Fibroblast of pulmonary artery (primary cell): ENCODE data around the gene TGM4.
A peak's percentile ranks its signal among the peaks of the same experiment; 100 is the strongest.

ENCODE experiments used
- DNase-seq: peaks from one replicate; pipeline ENCODE4 v3.0.0-alpha.2; 2010; ENCODE audit warnings: low read depth
- H3K4me3 ChIP-seq: replicated peaks from 2 replicates; pipeline ENCODE4 v1.5.1; 2011; ENCODE audit warnings: low read depth, mild to moderate bottlenecking, control low read depth, low read length, moderate library complexity
- CTCF ChIP-seq: IDR thresholded peaks from 2 replicates; pipeline ENCODE4 v1.5.1; 2011; ENCODE audit warnings: mild to moderate bottlenecking, control low read depth, low read length, inconsistent platforms; ENCODE audit errors: missing control alignments

TGM4 gene

GRCh38 chr3:44923632-44924456 lies 49.4 kb downstream of the TGM4 start:
- no peak overlapping the region for H3K4me3 ChIP-seq
- no peak for TF ChIP-seq CTCF
- peak; percentile 85 for DNase-seq

GRCh38 chr3:44924457-44925084 lies 50.2 kb downstream of the TGM4 start:
- DNase-seq: no peak
- peak; percentile 1 for TF ChIP-seq CTCF
- H3K4me3 ChIP-seq: no peak overlapping the region

GRCh38 chr3:44926172-44926571 lies 51.8 kb downstream of the TGM4 start:
- no peak for DNase-seq
- TF ChIP-seq CTCF: no peak
- H3K4me3 ChIP-seq: no peak overlapping the region

- no peak for DNase-seq
- no peak overlapping the region for H3K4me3 ChIP-seq
- no peak for TF ChIP-seq CTCF
Observed at GRCh38 chr3:44926921-44927320, 52.5 kb downstream of the TGM4 start.

- no peak for DNase-seq
- TF ChIP-seq CTCF: no peak
- no peak overlapping the region for H3K4me3 ChIP-seq
Observed at GRCh38 chr3:44927371-44927770, 53.0 kb downstream of the TGM4 start.

GRCh38 chr3:44929782-44930181 lies 55.4 kb downstream of the TGM4 start:
- no peak for TF ChIP-seq CTCF
- no peak for DNase-seq
- H3K4me3 ChIP-seq: no peak overlapping the region
